GM20000 (cell line): ENCODE results near the gene REX1BD.

Source experiments
- DNase-seq: peaks from one replicate; pipeline ENCODE4 v3.0.0; 2012; ENCODE audit warnings: low spot score
- CTCF ChIP-seq: IDR thresholded peaks from 2 replicates; pipeline ENCODE4 v1.5.1; 2012; ENCODE audit warnings: mild to moderate bottlenecking, control low read depth; ENCODE audit errors: extremely low read depth, missing control alignments

REX1BD gene

GRCh38 chr19:18593367-18594095, 4.9 kb downstream of the REX1BD start:
- no peak for DNase-seq
- no peak for TF ChIP-seq CTCF

DNA sequence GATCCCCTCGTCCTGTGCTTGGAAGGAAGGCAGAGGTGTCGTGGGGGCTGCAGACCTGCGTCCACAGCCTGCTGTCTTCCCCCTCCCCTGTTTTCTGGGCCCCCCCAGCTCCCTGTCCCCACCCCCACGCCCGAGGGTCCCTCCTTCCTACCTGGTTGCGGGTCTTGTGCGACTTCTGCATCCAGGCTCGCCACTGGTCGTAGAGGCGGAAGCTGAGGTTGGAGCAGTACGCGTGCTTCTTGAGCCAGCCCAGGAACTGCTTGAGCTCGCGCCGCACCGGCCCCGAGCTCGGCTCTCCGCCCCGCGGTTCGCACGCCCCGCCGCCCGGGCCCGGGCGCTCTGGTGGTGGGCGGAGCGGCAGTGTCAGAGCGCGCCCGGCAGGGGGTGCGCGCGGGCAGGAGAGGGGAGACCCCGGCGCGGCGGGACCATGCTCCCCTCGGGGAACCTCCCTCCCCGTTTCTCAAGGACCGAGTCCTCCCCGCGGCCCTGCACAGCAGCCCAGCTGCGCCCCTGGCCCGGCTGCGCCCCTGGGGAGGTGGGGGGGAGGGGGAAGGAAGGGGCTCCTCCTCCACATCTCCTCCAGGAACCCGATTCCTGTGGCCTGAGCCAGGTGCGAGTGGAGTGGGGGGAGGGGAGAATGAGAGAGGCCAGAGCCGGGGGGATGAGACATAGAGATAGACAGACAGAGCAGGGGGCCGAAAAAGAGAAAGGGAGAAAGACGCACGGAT, 5.7 kb downstream of the REX1BD start:
- peak; percentile 94 for TF ChIP-seq CTCF
- DNase-seq = peak; percentile 96

- DNase-seq = peak; percentile 64
- TF ChIP-seq CTCF = no peak
Observed at GRCh38 chr19:18594824-18595373, 6.3 kb downstream of the REX1BD start.

DNA sequence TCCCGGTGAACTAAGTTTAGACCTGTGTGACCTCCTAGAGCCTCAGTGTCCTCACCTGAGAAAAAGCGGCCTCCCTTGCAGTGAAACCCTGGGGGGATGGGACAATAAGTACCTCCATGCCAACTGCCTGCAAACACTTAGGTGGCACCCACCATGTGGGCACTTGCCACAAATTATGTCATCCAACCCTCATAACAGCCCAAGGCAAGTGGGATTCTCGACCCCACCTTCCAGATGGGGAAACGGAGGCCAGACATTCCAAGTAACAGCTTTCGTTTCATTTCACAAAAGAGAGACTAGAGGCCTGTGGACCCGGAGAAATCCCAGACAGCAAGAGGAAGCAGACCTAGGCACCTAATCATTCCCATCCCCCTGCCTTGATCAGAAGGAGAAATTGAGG, 6.9 kb downstream of the REX1BD start:
- TF ChIP-seq CTCF = no peak
- no peak for DNase-seq

- DNase-seq = peak; percentile 65
- no peak for TF ChIP-seq CTCF
Observed at GRCh38 chr19:18596752-18597157, 8.2 kb downstream of the REX1BD start.

DNA sequence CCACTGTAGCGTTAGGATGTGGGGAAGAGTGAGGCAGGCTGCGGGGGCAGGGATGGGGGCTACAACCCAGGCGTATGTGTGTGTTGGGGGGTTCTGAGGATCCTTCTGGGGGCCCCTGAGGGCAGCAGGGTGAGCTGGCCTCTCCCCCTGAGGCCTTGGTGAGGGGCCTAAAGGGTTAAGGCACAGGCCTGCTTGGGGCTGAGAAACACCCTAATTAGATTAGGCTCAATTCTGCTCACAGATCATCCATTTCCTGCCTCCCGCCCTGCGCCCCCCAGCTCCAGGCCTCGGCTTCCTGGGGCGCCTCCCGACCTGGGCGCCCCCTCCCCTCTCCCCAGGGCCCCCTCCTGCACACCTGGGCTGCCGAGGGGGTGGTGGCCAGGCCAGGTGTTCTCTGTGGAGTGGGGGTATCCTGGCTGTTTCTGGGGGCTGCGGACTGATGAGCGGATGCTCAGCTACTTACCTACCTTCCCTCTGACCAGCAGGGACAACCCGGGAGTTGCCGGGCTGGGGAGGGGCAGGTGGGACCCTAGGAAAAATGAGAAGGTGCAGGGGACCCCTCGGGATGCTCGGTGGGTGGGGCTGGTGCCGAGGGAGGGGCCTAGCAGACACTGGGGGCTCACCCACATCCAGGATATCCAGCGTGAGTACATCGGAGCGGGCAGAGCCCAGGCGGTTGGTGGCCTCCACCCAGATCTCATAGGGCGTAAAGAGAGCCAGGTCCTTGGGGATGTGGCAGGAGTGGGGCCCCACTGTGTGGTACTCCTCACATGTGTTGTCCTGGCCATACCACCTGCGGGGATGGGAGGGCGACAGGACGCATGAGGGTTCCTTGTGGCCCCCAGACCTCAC, 9.4 kb downstream of the REX1BD start:
- DNase-seq = peak; percentile 17

More for the DNA sequence above, 9.4 kb downstream of the REX1BD start:
- TF ChIP-seq CTCF = no peak
